Stimulated activated CD4-positive, alpha-beta T cell treated with anti-CD3 and anti-CD28 coated beads, Interleukin-4, amount 100 ng/mL, for 24 hours (primary cell): ENCODE measurements around the gene AMELY.
"Not testable (repeated sequence)": the region's sequence is repeated elsewhere in the genome, so short reads cannot be mapped to it uniquely, and the experiment has no call there.

ENCODE experiments used
- DNase-seq: peaks from one replicate; pipeline ENCODE4 v3.0.0-alpha.2; 2020

AMELY gene

GRCh38 chrY:6911253-6911881 is at the start of gene AMELY:
Gene AMELY (minus strand): TSS chrY:6911752. CDS start chrY:6872608, 39,144 bp downstream.
- DNase-seq = no peak

DNA sequence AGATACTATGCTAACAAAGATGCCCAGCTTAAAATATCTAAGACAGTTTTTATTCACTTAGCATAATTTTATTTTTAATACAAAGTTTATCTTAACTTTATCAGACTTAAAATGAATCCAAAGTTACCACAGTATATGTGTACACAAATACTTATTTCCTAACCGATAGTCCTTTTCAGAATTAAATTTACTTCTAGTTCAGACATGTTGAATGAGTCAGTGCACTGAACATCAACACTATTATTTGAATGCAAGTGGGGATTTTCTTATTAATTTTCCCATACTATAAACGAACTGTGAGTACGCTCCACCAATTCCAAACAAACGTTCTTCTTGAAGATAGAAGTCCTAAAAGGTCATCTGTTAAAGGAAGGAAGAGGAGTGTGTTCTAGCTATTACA is 38.4 kb upstream of the AMELY start:
- DNase-seq = no peak

DNA sequence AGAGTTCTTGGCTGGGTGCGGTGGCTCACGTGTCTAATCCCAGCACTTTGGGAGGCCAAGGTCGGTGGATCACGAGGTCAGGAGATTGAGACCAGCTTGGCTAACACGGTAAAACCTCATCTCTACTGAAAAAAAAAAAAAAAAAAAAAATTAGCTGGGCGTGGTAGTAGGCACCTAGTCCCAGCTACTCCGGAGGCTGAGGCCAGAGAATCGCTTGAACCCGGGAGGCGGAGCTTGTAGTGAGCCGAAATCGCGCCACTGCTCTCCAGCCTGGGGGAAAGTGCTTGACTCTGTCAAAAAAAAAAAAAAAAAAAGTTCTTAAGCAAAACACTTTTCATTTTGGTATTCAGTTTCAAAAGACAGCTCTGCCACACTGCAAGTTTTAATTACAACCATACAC is 36.8 kb upstream of the AMELY start:
- no peak for DNase-seq

DNA sequence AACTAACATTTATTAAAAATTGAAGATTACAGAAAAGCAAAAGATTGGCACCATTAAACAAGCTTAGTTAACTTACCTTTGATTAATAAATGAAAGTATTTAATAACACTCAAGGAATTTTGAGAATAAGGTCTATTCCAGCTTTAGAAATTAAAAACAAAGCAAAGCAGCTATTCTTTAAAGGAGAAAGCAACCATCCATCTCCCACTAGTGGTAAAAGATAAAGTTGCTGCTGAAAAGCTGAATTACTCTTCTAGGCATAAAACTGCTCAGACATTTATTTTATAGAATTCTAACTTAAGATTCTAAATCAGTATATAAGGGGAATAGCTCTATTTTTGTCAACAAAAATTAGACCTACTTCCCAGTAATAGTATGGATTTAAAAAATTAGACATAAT is 36.1 kb upstream of the AMELY start:
- DNase-seq = no peak

- no peak for DNase-seq
Observed at GRCh38 chrY:6935497-6935896, 23.9 kb upstream of the AMELY start.

DNA sequence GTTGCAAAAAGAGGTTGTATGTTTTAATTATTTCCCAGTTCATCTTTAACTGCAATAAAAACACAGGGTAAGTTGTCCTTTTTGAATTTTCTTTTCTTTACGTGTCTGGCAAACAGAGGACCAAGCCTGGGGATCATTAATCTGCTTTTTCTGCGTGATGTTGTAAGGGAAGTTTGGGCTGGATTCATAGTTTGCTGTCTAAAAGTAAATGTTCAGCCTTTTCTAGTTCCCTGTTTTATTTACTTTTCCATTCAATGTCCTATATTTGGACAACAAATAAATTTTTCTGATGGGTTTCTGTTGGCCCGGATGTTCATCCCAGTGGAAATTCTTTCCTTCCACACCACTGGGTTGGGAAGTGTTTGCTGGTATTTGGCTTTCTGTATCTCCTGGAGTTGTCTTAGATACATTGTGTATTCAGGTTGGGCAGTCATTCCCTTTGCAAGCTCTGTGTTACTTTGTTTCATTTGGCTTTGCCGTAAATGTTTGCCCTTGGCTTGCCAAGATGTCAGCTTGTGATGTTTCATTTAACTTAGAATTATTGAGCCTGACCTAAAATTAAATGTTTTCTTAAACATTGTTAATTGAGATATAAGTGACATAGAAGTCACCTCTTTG is 20.3 kb upstream of the AMELY start:
- no peak for DNase-seq

- no peak for DNase-seq
Observed at GRCh38 chrY:6929237-6929636, 17.7 kb upstream of the AMELY start.

- no peak for DNase-seq
Observed at GRCh38 chrY:6928265-6928664, 16.7 kb upstream of the AMELY start.

GRCh38 chrY:6921061-6921460 is 9.5 kb upstream of the AMELY start:
- no peak for DNase-seq

- no peak for DNase-seq
Observed at GRCh38 chrY:6913362-6913761, 1.8 kb upstream of the AMELY start.

DNA sequence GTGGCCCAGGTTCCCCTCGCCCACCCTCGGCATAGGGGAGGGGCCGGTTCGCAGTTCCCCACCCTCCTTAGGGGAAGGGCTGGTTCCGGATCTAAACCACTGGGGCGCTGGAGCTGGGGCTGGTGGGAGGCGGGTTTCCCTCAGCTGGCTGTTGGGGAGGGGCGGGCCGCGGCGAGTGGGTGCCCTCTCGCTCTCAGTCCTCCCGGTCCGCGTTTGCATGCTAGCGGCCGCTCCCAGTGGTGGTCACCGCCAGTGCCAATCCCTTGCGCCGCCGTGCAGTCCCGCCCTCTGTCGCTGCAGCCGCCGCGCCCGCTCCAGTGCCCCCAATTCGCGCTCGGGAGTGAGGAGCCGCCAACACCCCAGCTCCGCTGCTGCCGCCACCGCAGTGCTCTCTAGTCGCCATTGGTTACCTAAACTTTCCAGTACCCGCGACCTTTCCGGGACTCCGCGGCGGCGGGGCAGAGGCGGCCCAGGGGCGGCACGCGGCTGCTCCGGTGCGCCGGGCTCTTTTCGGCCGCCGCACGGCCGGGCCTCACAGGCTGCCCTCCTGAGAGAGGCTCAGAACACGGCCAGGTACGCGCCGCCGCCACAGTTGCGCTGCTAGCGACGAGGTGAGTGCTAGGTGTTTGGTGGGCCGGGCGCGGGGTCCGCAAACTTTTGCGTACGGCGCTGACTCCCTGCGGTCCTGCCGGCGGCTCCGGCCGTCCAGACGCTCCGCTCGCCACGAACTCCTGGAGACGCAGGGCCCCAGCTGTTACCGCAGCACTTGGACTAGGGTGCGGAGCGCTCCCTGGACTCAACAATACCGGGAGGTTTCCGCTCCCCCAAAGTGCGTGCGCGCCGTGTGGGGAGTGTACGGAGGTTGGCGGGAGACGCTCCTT is 940 bp downstream of the AMELY start, which contains the start of gene TBL1Y:
Gene TBL1Y, plus strand, starts transcription at position 326 of the 881 bp plus-strand sequence. CDS start 114,388 bp downstream, outside the sequence.
- no peak for DNase-seq

GRCh38 chrY:6909856-6910255 is 1.7 kb downstream of the AMELY start:
- DNase-seq = no peak

DNA sequence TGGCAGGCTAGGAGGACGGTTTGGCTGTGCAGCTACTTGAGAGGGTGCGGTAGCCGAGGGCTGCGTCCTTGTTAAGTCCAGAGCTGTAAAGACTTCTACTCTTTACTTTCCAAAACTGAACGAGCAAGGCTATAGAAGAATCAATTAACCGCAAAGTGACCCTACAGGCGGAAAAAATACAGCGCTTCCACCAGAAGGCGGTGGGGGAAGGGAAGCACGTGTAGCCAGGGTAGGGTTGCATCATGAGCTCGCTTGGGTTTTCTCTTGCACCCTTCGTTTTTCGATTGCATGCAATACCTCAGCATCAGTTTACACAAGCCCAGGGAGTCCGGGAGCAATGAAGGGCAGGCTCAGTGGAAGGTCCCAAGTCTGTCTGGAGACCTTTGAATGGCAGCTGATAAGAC is 2.4 kb downstream of the AMELY start:
- no peak for DNase-seq

- DNase-seq = not testable (repeated sequence)
Observed at GRCh38 chrY:6908021-6908420, 3.5 kb downstream of the AMELY start.

DNA sequence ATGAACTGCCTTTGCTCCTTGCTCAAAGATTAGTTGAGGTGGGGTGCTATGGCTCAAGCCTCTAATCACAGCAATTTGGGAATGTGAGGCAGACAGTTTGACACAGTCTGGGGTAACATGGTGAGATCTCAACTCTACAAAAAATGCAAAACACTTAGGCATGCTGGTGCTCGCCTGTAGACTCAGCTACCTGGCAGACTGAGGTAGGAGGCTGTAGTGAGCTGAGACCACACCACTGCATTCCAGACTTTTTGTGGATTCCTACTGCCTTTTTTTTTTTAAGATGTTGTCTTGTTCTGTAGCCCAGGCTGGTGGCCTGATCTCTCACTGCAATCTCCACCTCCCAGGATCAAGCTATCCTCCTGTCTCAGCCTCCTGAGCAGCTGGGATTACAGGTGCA is 4.0 kb downstream of the AMELY start:
- DNase-seq = no peak

DNA sequence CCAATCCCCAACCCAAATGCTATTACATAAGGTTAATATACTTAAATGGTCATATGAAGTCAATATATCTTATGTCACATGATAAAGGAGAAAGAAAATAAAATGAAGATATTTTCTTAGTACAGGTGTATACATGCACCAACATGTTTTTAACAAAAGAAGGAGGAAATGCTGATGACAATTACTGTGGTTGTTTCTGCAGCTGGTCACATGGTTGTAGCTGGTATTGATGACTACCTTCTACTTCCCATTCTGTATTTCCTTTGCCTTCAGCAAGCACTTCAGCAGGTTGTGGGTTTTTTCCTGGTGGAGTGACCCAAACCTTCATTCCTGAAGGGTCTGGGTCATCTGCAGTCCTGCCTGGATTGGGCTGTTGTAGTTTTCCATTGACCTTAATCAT is 9.4 kb downstream of the AMELY start:
- DNase-seq = not testable (repeated sequence)

- no peak for DNase-seq
Observed at GRCh38 chrY:6895236-6895635, 16.3 kb downstream of the AMELY start.

- DNase-seq = no peak
Observed at GRCh38 chrY:6894496-6894895, 17.1 kb downstream of the AMELY start.

DNA sequence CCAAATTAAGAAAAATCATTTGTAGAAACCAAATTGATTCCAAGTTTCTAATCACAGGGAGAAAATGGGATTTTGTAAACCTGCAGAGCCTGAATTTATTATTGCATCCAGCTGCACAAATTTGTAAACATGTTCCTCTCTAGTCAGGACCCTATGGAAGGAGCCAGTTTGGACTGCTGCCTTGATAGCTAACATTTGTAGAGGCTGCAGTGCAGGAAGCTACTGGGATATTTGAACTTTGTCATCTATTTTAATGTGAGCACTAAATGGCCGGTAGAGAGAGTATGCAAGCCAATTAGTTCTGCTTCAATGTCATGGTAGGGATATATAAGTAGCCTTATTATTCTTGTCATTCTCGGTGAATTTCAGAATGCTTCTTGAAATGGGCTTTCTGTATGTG is 62.2 kb downstream of the AMELY start:
- no peak for DNase-seq

DNA sequence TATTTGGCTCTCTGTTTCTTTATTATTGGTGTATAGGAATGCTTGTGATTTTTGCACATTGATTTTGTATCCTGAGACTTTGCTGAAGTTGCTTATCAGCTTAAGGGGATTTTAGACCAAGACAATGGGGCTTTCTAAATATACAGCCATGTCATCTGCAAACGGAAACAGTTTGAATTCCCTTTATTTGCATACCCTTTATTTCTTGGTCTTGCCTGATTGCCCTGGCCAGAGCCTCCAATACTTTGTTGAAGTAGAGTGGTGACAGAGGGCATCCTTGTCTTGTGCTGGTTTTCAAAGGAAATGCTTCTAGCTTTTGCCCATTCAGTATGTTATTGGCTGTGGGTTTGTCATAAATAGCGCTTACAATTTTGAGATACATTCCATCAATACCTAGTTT is 68.9 kb downstream of the AMELY start:
- not testable (repeated sequence) for DNase-seq
